Small intestine (tissue), 16 donors: ENCODE measurements around the gene OGN. TPM values are rescaled to one million over a fixed set of nuclear protein-coding genes. Genes with fewer than 3 reads are reported as not detected.

ENCODE experiments used
- DNase-seq, 2 donors: peaks; one replicate each; pipeline versions ENCODE4 v3.0.0 to v3.0.0-alpha.2; 2013
- FAIRE-seq: peaks from 2 replicates; lab custom pipeline; 2012; peaks lifted over from hg19 to GRCh38; lab: Jason Lieb, UNC
- H3K27ac ChIP-seq, 3 donors: one replicate each; pipeline ENCODE4 v1.5.1; 2013; ENCODE audit warnings: low read length in 2 of 3, mild to moderate bottlenecking in 2 of 3, control low read depth in 1 of 3, inconsistent platforms in 1 of 3, low read depth in 1 of 3, moderate library complexity in 1 of 3
- H3K27me3 ChIP-seq, 3 donors: one replicate each; pipeline ENCODE4 v1.6.1; 2013; ENCODE audit warnings: low read length in 3 of 3, inconsistent platforms in 1 of 3; ENCODE audit not compliant: control insufficient read depth in 3 of 3, insufficient read depth in 3 of 3
- H3K36me3 ChIP-seq, 3 donors: one replicate each; pipeline ENCODE4 v1.6.1; 2013; ENCODE audit warnings: low read length in 3 of 3, inconsistent platforms in 1 of 3, low read depth in 1 of 3, mild to moderate bottlenecking in 1 of 3, moderate library complexity in 1 of 3; ENCODE audit not compliant: control insufficient read depth in 3 of 3, insufficient read depth in 2 of 3
- H3K4me1 ChIP-seq, 3 donors: one replicate each; pipeline ENCODE4 v1.6.1; 2013; ENCODE audit warnings: low read length in 2 of 3, inconsistent platforms in 1 of 3, low read depth in 1 of 3, mild to moderate bottlenecking in 1 of 3, moderate library complexity in 1 of 3; ENCODE audit not compliant: control insufficient read depth in 3 of 3, insufficient read depth in 2 of 3
- H3K4me3 ChIP-seq, 3 donors: one replicate each; pipeline ENCODE4 v1.5.1; 2013; ENCODE audit warnings: low read length in 3 of 3, control low read depth in 1 of 3, inconsistent platforms in 1 of 3, low read depth in 1 of 3, mild to moderate bottlenecking in 1 of 3, moderate library complexity in 1 of 3
- H3K9me3 ChIP-seq, 2 donors: one replicate each; pipeline ENCODE4 v1.6.1; 2013; ENCODE audit warnings: low read depth in 1 of 2, low read length in 1 of 2; ENCODE audit not compliant: control insufficient read depth in 2 of 2, insufficient read depth in 1 of 2
- WGBS, 3 donors: extraction: QIAGEN DNeasy Blood & Tissue Kit; methylation state at CpG; one replicate each; pipeline ENCODE4 v1.1.7; 2013; 5-methylcytosine and 5-hydroxymethylcytosine counted together
- long read RNA-seq, 10 donors: transcript quantifications; one replicate each; lab custom pipeline, GENCODE V29; 2026
- polyA plus RNA-seq, 4 donors: library from polyadenylated mRNA; stranded (reverse) in 3 of 4; unstranded in 1 of 4; fragments of 200-250 nt in 3 of 4; fragments of 120-200 nt in 1 of 4; gene quantifications; one replicate each; pipeline versions ENCODE4 v1.2.1 to v1.2.3, GENCODE V29; 2013
- donor health status: healthy with polysubstance abuse.
- donor health status: control.
- donor health status: control.
- donor health status: Bipolar disorder and iron deficiency.
- donor health status: healthy.

Gene OGN
- 10 to 100 TPM in 1 of 4 donors, 1 to 10 TPM in 2, not detected in 1; 1.1 to 59.2 (median 6.7) TPM for polyA plus RNA-seq
- long read RNA-seq, donor 1, transcript OGN-202 (7 exons, 2,743 nt) = major isoform, 13 of 56 reads
- long read RNA-seq, donor 1, partial matches to known transcripts = 43 of 56 reads
- long read RNA-seq, donor 1, other reads (novel, unspliced or antisense) = 0 of 56 reads
- long read RNA-seq, donor 2, transcript OGN-202 (7 exons, 2,743 nt) = major isoform, 5 of 12 reads
- long read RNA-seq, donor 2, partial matches to known transcripts = 7 of 12 reads
- long read RNA-seq, donor 2, other reads (novel, unspliced or antisense) = 0 of 12 reads
- long read RNA-seq, donor 3, partial matches to known transcripts = 20 of 23 reads
- long read RNA-seq, donor 3, other reads (novel, unspliced or antisense) = 0 of 23 reads
- long read RNA-seq, donor 4, partial matches to known transcripts = 0 of 1 reads
- long read RNA-seq, donor 4, other reads (novel, unspliced or antisense) = 0 of 1 reads
- long read RNA-seq, donor 5, partial matches to known transcripts = 0 of 2 reads
- long read RNA-seq, donor 5, other reads (novel, unspliced or antisense) = 0 of 2 reads
- long read RNA-seq, donor 6, transcript OGN-202 (7 exons, 2,743 nt) = major isoform, 5 of 15 reads
- long read RNA-seq, donor 6, partial matches to known transcripts = 10 of 15 reads
- long read RNA-seq, donor 6, other reads (novel, unspliced or antisense) = 0 of 15 reads
- long read RNA-seq, donor 7, transcript OGN-202 (7 exons, 2,743 nt) = major isoform, 11 of 80 reads
- long read RNA-seq, donor 7, partial matches to known transcripts = 68 of 80 reads
- long read RNA-seq, donor 7, other reads (novel, unspliced or antisense) = 0 of 80 reads
- long read RNA-seq, donor 8, transcript OGN-202 (7 exons, 2,743 nt) = major isoform, 6 of 23 reads
- long read RNA-seq, donor 8, partial matches to known transcripts = 17 of 23 reads
- long read RNA-seq, donor 8, other reads (novel, unspliced or antisense) = 0 of 23 reads
- long read RNA-seq, donor 9, transcript OGN-202 (7 exons, 2,743 nt) = major isoform, 5 of 13 reads
- long read RNA-seq, donor 9, partial matches to known transcripts = 8 of 13 reads
- long read RNA-seq, donor 9, other reads (novel, unspliced or antisense) = 0 of 13 reads
- long read RNA-seq, donor 10, transcript OGN-202 (7 exons, 2,743 nt) = major isoform, 21 of 113 reads
- long read RNA-seq, donor 10, partial matches to known transcripts = 92 of 113 reads
- long read RNA-seq, donor 10, other reads (novel, unspliced or antisense) = 0 of 113 reads

- 65 to 93% (median 79%) methylated on average over 5 of the region's 5 CpGs for WGBS, 3 donors
- H3K36me3 ChIP-seq = no peaks in the 10 kb centered on the region
- H3K4me1 ChIP-seq = peaks cover 0 to 13% (median 7%) of the 10 kb centered on the region in 3 donors
- H3K4me3 ChIP-seq = peak within 1 kb of the TSS in 1 of 3 donors; percentile 48
- no peaks in the 10 kb centered on the region for H3K9me3 ChIP-seq
- FAIRE-seq (no peak), DNase-seq (no peak)
- H3K27me3 ChIP-seq = no peaks in the 10 kb centered on the region
- peak within 1 kb of the TSS in 1 of 3 donors; percentile 53 for H3K27ac ChIP-seq
Measured at GRCh38 chr9:92404042-92404836, at the start of gene OGN. Gene OGN, minus strand, starts transcription at chr9:92404578. Its CDS starts 1,171 bp downstream, at chr9:92403407.

GRCh38 chr9:92446536-92446935 lies 42.2 kb upstream of the OGN start:
- H3K36me3 ChIP-seq = no peaks in the 10 kb centered on the region
- H3K9me3 ChIP-seq = no peaks in the 10 kb centered on the region
- H3K27me3 ChIP-seq = no peaks in the 10 kb centered on the region
- H3K4me1 ChIP-seq = no peaks in the 10 kb centered on the region
- no peak for DNase-seq
- no peak overlapping the region for H3K4me3 ChIP-seq
- FAIRE-seq = no peak
- no peak overlapping the region for H3K27ac ChIP-seq

- Histone ChIP-seq H3K36me3 (no peaks in the 10 kb centered on the region), H3K4me3 (no peak overlapping the region), H3K27me3 (no peaks in the 10 kb centered on the region), H3K4me1 (no peaks in the 10 kb centered on the region), H3K9me3 (no peaks in the 10 kb centered on the region), H3K27ac (no peak overlapping the region)
- 87 to 91% (median 91%) methylated on average over 4 of the region's 4 CpGs for WGBS, 3 donors
- DNase-seq = no peak
- no peak for FAIRE-seq
Measured at GRCh38 chr9:92444841-92445240, 40.5 kb upstream of the OGN start.

GRCh38 chr9:92440751-92441046 lies 36.3 kb upstream of the OGN start:
- DNase-seq (no peak), FAIRE-seq (no peak)
- no peaks in the 10 kb centered on the region for H3K4me1 ChIP-seq
- H3K27ac ChIP-seq = no peak overlapping the region
- WGBS, 3 donors = 73 to 85% (median 74%) methylated on average over 6 of the region's 6 CpGs
- H3K27me3 ChIP-seq = no peaks in the 10 kb centered on the region
- no peaks in the 10 kb centered on the region for H3K9me3 ChIP-seq
- H3K4me3 ChIP-seq = no peak overlapping the region
- H3K36me3 ChIP-seq = no peaks in the 10 kb centered on the region

- H3K9me3 ChIP-seq = no peaks in the 10 kb centered on the region
- DNase-seq (no peak), FAIRE-seq (no peak)
- H3K4me3 ChIP-seq = no peak overlapping the region
- H3K27me3 ChIP-seq = no peaks in the 10 kb centered on the region
- H3K27ac ChIP-seq = no peak overlapping the region
- WGBS, 3 donors = 82 to 85% (median 83%) methylated on average over 5 of the region's 5 CpGs
- no peaks in the 10 kb centered on the region for H3K4me1 ChIP-seq
- no peaks in the 10 kb centered on the region for H3K36me3 ChIP-seq
Measured at GRCh38 chr9:92439921-92440750, 35.8 kb upstream of the OGN start.

GRCh38 chr9:92438900-92439526 lies 34.6 kb upstream of the OGN start:
- Histone ChIP-seq H3K27me3 (no peaks in the 10 kb centered on the region), H3K9me3 (no peaks in the 10 kb centered on the region), H3K4me3 (no peak overlapping the region), H3K4me1 (no peaks in the 10 kb centered on the region), H3K36me3 (no peaks in the 10 kb centered on the region), H3K27ac (no peak overlapping the region)
- DNase-seq (peak in 1 of 2 donors; percentile 16), FAIRE-seq (peak; percentile 76)
- WGBS, 3 donors = 79 to 85% (median 84%) methylated on average over 5 of the region's 5 CpGs

- Histone ChIP-seq H3K27ac (no peak overlapping the region), H3K9me3 (no peaks in the 10 kb centered on the region), H3K27me3 (no peaks in the 10 kb centered on the region), H3K36me3 (no peaks in the 10 kb centered on the region), H3K4me3 (no peak overlapping the region), H3K4me1 (no peaks in the 10 kb centered on the region)
- DNase-seq (no peak), FAIRE-seq (no peak)
- 77 to 92% (median 81%) methylated on average over 1 of the region's 1 CpG for WGBS, 3 donors
Measured at GRCh38 chr9:92435263-92435662, 30.9 kb upstream of the OGN start.
